Activated naive CD4-positive, alpha-beta T cell treated with anti-CD3 and anti-CD28 coated beads, Interleukin-2, amount 10 ng/mL, durations not matched to agents 7 days and 5 days (primary cell): ENCODE measurements around the gene GLT8D2.

ENCODE experiments used
- CTCF ChIA-PET: fragments of 350-600 bp; sonication (Branson Sonifier 250); formaldehyde crosslinking; loops from one replicate; lab custom pipeline; 2021; ENCODE audit warnings: antibody characterized with exemption; lab: Charles Lee
- DNase-seq: peaks from one replicate; pipeline ENCODE4 v3.0.0-alpha.2; 2020
- H3K27ac Mint-ChIP-seq: one replicate; pipeline ENCODE4 v1.8.0; 2021; ENCODE audit warnings: mild to moderate bottlenecking, moderate library complexity, mixed read lengths
- H3K27me3 Mint-ChIP-seq: one replicate; pipeline ENCODE4 v1.8.0; 2021; ENCODE audit warnings: mild to moderate bottlenecking, mixed read lengths
- H3K36me3 Mint-ChIP-seq: one replicate; pipeline ENCODE4 v1.8.0; 2021; ENCODE audit warnings: mixed read lengths
- H3K4me1 Mint-ChIP-seq: one replicate; pipeline ENCODE4 v1.8.0; 2021; ENCODE audit warnings: mixed read lengths
- H3K4me3 Mint-ChIP-seq: one replicate; pipeline ENCODE4 v1.8.0; 2021; ENCODE audit warnings: mild to moderate bottlenecking, moderate library complexity, mixed read lengths
- H3K9me3 Mint-ChIP-seq: one replicate; pipeline ENCODE4 v1.8.0; 2021; ENCODE audit warnings: mixed read lengths

Gene GLT8D2

DNA sequence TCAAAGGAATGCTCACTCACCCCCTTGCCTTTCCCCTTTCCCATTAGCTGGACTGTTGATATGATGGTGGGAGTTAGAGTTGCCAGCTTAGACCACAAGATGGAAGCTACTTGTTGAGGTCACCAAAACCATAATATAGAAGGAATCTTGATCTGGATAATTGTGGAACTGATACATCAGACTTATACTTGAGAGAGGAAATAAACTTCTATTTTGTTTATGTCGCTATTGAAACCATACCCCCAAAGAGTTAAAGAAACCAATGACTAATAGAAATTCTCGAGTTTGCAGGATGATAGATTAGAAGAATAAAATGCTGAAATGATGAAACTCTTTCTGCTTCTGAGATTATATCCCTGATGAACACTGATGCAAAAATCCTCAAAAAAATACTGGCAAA, 46.4 kb downstream of the GLT8D2 start:
- Mint-ChIP-seq H3K27me3 (peaks cover 22% of the 10 kb centered on the region), H3K27ac (no peak overlapping the region), H3K4me1 (no peaks in the 10 kb centered on the region), H3K9me3 (no peaks in the 10 kb centered on the region), H3K36me3 (no peaks in the 10 kb centered on the region), H3K4me3 (no peak overlapping the region)
- DNase-seq, result no peak
- CTCF ChIA-PET, result no interaction called here

DNA sequence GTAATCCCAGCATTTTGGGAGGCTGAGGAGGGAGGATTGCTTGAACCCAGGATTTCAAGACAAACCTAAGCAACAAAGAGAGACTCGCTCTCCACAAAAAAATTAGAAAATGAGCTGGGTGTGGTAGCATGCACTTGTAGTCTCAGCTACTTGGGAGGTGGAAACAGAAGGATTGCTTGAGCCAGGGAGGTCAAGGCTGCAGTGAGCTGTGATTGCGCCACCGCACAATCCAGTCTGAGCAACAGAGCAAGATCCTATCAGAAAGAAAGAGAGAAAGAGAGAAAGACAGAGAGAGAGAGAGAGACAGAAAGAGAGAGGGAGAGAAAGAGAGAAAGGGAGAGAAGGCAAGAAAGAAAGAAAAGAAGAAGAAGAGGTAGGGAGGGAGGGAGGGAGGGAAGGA, 47.3 kb downstream of the GLT8D2 start:
- CTCF ChIA-PET, result interaction anchor here (0.6 kb wide), 1 partner anchor 26 kb away, joined by 3 read pairs; no protein-coding TSS in a partner anchor
- Mint-ChIP-seq H3K4me1 (no peaks in the 10 kb centered on the region), H3K27ac (no peak overlapping the region), H3K27me3 (peaks cover 21% of the 10 kb centered on the region), H3K36me3 (no peaks in the 10 kb centered on the region), H3K4me3 (no peak overlapping the region), H3K9me3 (no peaks in the 10 kb centered on the region)
- no peak for DNase-seq

DNA sequence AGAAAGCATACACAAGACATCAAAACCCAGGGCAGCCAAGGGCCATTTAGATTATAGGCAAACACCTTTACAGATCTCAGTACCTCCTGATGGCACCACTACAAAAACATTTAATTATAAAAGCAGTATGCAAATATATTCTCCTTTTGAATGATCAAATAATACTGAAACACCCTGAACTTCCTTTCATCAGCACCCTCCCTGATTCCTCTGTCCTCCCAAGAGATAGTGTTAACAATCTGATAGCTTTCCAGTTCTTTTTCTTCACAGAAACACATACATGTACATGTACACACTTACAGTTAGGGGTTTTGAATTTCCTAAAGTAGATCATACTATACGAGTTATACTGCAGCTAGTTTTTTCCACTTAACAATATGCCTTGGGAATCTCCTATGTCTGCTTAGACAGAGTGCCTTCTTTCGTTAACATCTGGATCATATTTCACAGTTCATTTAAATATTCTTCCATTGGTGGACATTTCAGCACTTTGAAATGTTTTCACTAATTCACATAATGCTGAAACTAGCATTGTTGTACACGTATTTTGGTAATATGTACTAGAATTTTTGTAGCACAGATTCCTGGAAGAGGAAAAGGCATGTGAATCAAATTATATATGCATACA, 49.1 kb downstream of the GLT8D2 start:
- no peaks in the 10 kb centered on the region for H3K4me1 Mint-ChIP-seq
- CTCF ChIA-PET, result no interaction called here
- peaks cover 22% of the 10 kb centered on the region for H3K27me3 Mint-ChIP-seq
- H3K9me3 Mint-ChIP-seq, result no peaks in the 10 kb centered on the region
- no peak for DNase-seq
- no peak overlapping the region for H3K4me3 Mint-ChIP-seq
- H3K36me3 Mint-ChIP-seq, result no peaks in the 10 kb centered on the region
- H3K27ac Mint-ChIP-seq, result no peak overlapping the region

DNA sequence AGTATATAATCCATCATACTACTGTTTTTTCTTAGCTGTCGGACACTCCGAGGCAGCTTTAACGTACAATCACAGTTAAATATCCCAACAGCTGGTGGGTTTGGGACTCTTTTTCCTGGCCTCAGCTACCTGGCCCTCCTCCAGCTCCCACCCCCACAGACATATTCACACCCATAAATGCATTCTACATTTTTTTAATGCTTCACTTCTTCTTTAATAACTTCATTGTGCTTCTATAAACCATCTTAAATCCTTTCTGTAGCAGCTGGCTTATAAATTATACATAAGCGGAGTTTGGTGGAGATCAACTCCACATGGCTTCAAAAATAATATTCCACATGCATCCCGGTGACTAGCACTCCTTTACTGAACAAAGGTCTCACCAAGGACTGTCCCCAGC, 51.0 kb downstream of the GLT8D2 start:
- CTCF ChIA-PET, result no interaction called here
- DNase-seq, result no peak
- Mint-ChIP-seq H3K27me3 (peaks cover 30% of the 10 kb centered on the region), H3K27ac (no peak overlapping the region), H3K4me1 (no peaks in the 10 kb centered on the region), H3K36me3 (no peaks in the 10 kb centered on the region), H3K4me3 (no peak overlapping the region), H3K9me3 (no peaks in the 10 kb centered on the region)

DNA sequence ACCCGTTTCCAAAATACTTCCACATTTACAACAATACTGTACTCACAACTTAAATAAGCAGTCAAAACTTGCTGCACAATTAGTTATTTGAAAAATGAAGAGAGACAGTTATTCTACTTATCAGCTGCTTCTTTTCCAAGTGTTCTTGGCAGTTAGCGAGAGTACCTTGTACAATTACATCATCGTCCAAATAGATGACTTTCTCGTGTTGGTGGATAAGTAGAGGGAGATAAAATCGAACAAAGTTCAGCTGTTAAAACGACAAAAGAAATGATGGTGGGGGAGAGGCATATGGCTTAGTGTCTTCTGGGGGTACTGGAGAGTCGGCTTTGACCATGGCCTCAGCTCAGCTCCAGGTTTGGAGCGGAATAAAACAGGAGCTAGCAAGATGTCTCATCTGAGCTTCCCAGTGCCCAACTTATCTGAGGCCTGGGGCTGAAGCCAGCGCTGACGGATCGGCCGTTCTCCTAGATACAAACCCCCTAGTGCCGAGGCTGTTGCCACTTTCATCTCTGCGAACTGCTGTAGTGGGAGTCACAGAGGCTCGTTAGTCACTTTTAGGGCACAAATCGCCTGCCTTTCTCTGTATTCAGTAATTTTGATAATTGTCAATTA, 52.6 kb downstream of the GLT8D2 start:
- DNase-seq, result no peak

DNA sequence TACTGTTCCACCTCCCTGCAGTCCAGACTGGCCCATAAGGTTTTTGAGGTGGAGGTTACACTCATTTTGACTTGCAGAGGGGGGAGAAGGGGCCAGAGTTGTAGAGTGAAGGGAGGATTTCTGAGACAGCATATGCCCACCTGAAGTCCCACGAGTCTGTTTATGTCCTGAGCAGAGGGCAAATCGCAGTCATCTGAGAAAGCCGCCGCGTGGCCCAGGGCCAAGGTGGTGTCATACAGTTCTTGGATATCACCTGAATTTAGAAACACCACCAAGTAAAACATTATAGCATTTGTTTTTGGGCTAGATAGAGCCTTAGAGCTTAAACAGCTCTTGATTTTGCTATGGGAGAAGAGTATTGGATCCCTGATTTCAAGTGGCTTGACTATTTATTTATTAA, 53.4 kb downstream of the GLT8D2 start:
- CTCF ChIA-PET, result interaction anchor here (0.6 to 1.0 kb wide), 3 partner anchors 13 to 112 kb away, joined by 3 read pairs; no protein-coding TSS in a partner anchor
- no peak overlapping the region for H3K27ac Mint-ChIP-seq
- H3K4me1 Mint-ChIP-seq, result no peaks in the 10 kb centered on the region
- H3K27me3 Mint-ChIP-seq, result peaks cover 20% of the 10 kb centered on the region
- no peak overlapping the region for H3K4me3 Mint-ChIP-seq
- no peaks in the 10 kb centered on the region for H3K9me3 Mint-ChIP-seq
- no peak for DNase-seq
- no peaks in the 10 kb centered on the region for H3K36me3 Mint-ChIP-seq

More for the DNA sequence above, 52.6 kb downstream of the GLT8D2 start:
- no peaks in the 10 kb centered on the region for H3K36me3 Mint-ChIP-seq
- no peak overlapping the region for H3K27ac Mint-ChIP-seq
- H3K4me1 Mint-ChIP-seq, result no peaks in the 10 kb centered on the region
- CTCF ChIA-PET, result interaction anchor here (0.6 to 1.0 kb wide), 4 partner anchors 88 to 178 kb away, joined by 3 to 4 read pairs (median 3); no protein-coding TSS in a partner anchor
- no peak overlapping the region for H3K4me3 Mint-ChIP-seq
- peaks cover 20% of the 10 kb centered on the region for H3K27me3 Mint-ChIP-seq
- H3K9me3 Mint-ChIP-seq, result no peaks in the 10 kb centered on the region

DNA sequence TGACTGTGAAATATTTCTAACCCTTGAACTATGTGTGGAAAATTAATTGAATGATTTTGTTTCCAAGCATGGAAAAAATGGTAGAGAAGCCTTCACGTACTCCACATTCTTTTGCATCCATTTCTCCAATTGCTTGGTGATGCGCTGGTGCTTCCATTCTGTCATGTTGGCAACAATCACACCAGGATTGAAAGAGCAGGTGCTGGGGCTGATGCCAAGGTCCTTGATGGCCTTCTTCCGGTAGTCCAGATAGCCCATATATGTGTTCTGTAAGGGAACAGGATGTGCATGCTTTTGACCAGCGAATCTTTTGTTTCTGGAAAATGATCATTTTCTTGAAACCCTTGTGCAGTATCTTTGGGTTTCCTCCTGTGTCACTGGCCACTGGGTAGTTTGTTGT, 55.8 kb downstream of the GLT8D2 start:
- no peaks in the 10 kb centered on the region for H3K9me3 Mint-ChIP-seq

DNA sequence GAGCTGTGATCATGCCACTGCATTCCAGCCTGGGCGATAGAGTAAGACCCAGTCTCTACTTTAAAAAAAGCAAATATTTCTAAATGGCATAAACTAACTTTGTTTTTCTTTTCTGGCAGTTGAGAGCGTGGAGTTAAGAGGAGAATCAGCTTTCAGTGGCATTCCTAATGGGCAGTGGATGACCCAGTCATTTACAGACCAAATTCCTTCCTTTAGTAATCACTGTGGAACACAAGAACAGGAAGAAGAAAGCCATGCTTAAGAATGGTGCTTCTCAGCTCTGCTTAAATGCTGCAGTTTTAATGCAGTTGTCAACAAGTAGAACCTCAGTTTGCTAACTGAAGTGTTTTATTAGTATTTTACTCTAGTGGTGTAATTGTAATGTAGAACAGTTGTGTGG, 63.2 kb downstream of the GLT8D2 start:
- Mint-ChIP-seq H3K4me1 (no peaks in the 10 kb centered on the region), H3K4me3 (no peak overlapping the region), H3K27ac (no peak overlapping the region), H3K36me3 (peaks cover 22% of the 10 kb centered on the region), H3K9me3 (no peaks in the 10 kb centered on the region), H3K27me3 (no peaks in the 10 kb centered on the region)
- no peak for DNase-seq
- CTCF ChIA-PET, result no interaction called here

More for the DNA sequence above, 55.8 kb downstream of the GLT8D2 start:
- Mint-ChIP-seq H3K36me3 (peaks cover 1% of the 10 kb centered on the region), H3K27ac (no peak overlapping the region), H3K27me3 (peaks cover 16% of the 10 kb centered on the region), H3K4me1 (no peaks in the 10 kb centered on the region), H3K4me3 (no peak overlapping the region)
- no peak for DNase-seq
- CTCF ChIA-PET, result no interaction called here

DNA sequence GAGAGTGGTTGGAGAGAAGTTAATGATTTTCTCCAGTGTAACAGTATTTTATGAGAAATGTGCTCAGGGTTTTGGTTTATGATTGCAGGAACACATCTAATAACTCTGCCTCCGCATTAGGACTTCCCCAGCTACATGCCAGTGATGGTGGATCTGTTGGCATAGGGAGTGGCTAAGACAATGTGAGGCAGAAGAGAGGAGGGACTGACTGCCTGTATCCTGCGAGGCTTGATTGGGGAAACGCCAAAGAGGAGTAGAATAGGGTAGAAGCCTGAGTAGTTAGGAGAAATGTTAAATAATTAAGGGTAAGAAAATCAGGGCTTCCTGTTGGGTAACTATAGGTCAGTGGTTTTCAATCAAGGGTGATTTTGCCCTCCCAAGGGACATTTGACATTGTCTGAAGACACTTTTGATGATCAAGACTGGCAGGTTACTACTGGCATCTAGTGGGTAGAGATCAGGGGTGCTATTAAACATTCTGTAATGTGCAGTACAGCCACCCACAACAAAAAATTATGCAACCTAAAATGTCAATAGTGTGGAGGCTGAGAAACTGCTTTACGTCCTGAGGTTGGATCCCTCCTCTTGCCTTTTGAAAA, 71.5 kb downstream of the GLT8D2 start:
- Mint-ChIP-seq H3K9me3 (no peaks in the 10 kb centered on the region), H3K4me3 (no peak overlapping the region), H3K4me1 (peaks cover 12% of the 10 kb centered on the region), H3K36me3 (peaks cover 38% of the 10 kb centered on the region), H3K27ac (no peak overlapping the region), H3K27me3 (no peaks in the 10 kb centered on the region)
- CTCF ChIA-PET, result no interaction called here
- no peak for DNase-seq

DNA sequence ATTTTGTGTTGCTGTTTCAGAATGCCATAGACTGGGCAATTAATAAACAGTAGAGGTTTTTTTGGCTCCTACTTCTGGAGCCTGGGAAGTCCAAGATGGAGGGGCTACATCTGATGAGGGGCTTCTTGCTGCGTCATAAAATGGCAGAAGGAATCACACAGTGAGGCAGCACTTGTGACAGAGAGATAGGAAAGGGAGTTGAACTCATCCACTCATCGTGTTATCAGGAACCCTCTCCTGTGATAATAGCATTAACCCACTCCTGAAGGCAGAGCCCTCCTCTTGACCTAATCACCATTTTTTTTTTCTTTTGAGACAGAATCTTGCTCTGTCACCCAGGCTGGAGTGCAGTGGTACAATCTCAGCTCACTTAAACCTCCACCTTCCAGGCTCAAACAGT, 74.6 kb downstream of the GLT8D2 start:
- peak overlapping the region; percentile 16 for H3K27ac Mint-ChIP-seq
- H3K4me1 Mint-ChIP-seq, result peaks cover 23% of the 10 kb centered on the region
- H3K4me3 Mint-ChIP-seq, result no peak overlapping the region
- H3K9me3 Mint-ChIP-seq, result no peaks in the 10 kb centered on the region
- CTCF ChIA-PET, result no interaction called here
- H3K27me3 Mint-ChIP-seq, result no peaks in the 10 kb centered on the region
- DNase-seq, result no peak
- H3K36me3 Mint-ChIP-seq, result peaks cover 32% of the 10 kb centered on the region

DNA sequence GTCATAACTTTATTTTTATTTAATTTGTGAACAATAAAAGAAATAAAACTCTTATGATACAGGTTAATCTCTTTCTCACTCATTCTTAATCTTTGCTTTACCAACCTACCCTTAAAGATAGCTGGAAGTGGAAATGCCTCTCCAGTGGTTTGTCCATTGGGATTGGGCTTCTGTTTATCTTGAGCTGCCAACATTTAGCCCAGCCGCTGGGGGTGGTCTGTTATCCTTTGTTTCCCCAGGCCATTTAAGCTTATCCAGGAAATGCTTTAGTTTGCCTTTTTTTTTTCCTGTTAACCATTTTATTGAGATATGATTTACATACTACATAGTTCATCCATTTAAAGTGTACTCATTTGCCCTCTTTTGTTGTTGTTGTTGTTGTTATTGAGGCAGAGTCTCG, 76.1 kb downstream of the GLT8D2 start:
- H3K27ac Mint-ChIP-seq, result no peak overlapping the region
- DNase-seq, result no peak
- H3K4me1 Mint-ChIP-seq, result peaks cover 29% of the 10 kb centered on the region
- no peaks in the 10 kb centered on the region for H3K9me3 Mint-ChIP-seq
- CTCF ChIA-PET, result interaction anchor here (1.0 to 1.5 kb wide), 3 partner anchors 10 to 135 kb away, joined by 3 to 5 read pairs (median 3); no protein-coding TSS in a partner anchor
- H3K4me3 Mint-ChIP-seq, result no peak overlapping the region
- H3K36me3 Mint-ChIP-seq, result peaks cover 28% of the 10 kb centered on the region
- no peaks in the 10 kb centered on the region for H3K27me3 Mint-ChIP-seq

DNA sequence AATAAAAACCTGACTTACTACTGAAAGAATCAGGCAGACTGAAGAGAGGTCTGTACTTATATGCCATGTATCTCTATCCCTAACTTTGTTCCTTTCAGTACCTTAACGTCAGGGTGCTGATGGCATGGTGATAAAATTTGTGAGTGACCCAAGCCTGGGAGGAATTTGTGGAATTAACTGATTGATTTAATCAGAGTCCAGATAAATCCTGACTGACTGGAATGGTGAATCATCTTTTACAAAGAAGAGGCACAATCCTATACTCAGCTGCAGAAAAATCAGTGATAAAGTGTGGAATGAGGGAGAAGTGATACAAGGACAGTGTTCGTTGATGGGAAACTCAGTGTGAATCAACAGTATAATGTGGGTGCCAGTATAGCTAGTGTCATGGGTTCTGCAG, 80.6 kb downstream of the GLT8D2 start:
- peaks cover 5% of the 10 kb centered on the region for H3K27me3 Mint-ChIP-seq
- H3K36me3 Mint-ChIP-seq, result peaks cover 33% of the 10 kb centered on the region
- H3K27ac Mint-ChIP-seq, result no peak overlapping the region
- DNase-seq, result no peak
- peaks cover 62% of the 10 kb centered on the region for H3K4me1 Mint-ChIP-seq
- CTCF ChIA-PET, result interaction anchor here (0.9 kb wide), 1 partner anchor 22 kb away, joined by 3 read pairs; no protein-coding TSS in a partner anchor
- no peak overlapping the region for H3K4me3 Mint-ChIP-seq
- H3K9me3 Mint-ChIP-seq, result no peaks in the 10 kb centered on the region

DNA sequence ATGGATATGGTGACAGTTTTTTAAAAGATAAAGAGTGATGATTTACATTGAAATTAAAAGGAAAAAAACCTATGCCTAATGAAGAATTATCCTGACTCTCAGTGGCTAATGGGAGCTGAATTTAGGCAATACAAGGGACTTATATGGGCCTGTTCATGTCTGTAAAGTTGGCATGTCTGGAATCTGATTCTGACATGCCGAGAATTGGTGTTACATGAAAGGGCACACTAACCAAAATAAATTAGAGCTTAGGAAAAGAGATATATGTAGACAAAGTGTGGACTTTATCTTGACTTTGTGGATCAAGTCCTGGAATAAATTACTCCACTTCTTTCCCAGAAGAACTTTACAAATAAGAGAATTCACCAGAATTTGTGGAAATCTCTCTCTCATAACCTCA, 83.3 kb downstream of the GLT8D2 start:
- Mint-ChIP-seq H3K4me3 (peak overlapping the region; percentile 99), H3K9me3 (no peaks in the 10 kb centered on the region), H3K36me3 (peaks cover 26% of the 10 kb centered on the region), H3K27me3 (peaks cover 5% of the 10 kb centered on the region), H3K27ac (peak overlapping the region; percentile 98), H3K4me1 (peaks cover 54% of the 10 kb centered on the region)
- CTCF ChIA-PET, result interaction anchor here (1.8 kb wide), 2 partner anchors 88 to 93 kb away, joined by 6 to 7 read pairs; no protein-coding TSS in a partner anchor
- no peak for DNase-seq

DNA sequence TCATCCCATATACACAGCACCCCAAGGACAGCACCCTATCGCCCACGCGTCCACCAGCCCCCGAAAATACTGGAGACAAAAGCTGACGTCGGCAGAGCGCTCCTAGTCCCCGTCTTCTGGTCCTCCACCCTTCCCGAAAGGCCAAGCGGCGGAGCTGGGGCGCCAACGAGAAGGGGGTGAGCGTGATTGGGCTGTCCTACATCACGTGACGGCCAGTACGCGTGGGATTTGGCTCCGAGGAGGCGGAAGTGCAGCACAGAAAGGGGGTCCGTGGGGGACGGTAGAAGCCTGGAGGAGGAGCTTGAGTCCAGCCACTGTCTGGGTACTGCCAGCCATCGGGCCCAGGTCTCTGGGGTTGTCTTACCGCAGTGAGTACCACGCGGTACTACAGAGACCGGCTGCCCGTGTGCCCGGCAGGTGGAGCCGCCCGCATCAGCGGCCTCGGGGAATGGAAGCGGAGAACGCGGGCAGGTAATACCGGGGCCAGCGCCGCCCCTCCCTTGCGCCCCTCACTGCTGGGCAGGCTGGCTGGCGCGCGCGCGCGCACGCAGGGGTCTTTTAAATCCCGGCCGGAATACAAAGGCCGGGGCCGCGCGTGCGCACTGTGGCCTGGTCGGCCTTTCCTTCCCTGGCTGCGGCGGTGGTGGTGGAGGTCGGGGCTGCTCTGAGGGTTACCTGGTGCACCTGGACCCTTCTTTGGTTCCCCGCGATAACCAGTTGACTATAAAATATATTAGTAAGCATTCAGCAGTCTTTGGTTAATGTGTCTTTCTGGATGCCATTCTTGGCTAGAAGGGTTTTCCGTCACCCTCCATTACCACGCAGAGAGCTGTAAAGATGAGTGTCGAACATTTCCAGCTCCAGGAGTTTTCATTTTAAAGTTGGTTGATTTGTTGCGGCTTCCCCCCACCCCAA, 84.1 kb downstream of the GLT8D2 start, which contains the start of gene TDG:
Gene TDG (plus strand): TSS at position 283 of the 915 bp plus-strand sequence. CDS start 166 bp downstream, at position 449.
- Mint-ChIP-seq H3K27me3 (peaks cover 5% of the 10 kb centered on the region), H3K36me3 (peaks cover 26% of the 10 kb centered on the region), H3K9me3 (no peaks in the 10 kb centered on the region), H3K27ac (peak within 1 kb of the TSS; percentile 98), H3K4me1 (peaks cover 50% of the 10 kb centered on the region), H3K4me3 (peak within 1 kb of the TSS; percentile 99)
- DNase-seq, result peak; percentile 98
- CTCF ChIA-PET, result interaction anchor here (0.8 to 1.8 kb wide), 4 partner anchors 9 to 94 kb away, joined by 3 to 7 read pairs (median 5); a partner anchor contains a TSS
